Loucy (cell line): ENCODE measurements around the gene FAM162A.

Source experiments
- CTCF ChIP-seq: fragments of 200-600 bp; sonication (generic); conservative IDR thresholded peaks from 2 replicates; pipeline ENCODE4 v1.5.1; 2014; ENCODE audit warnings: mild to moderate bottlenecking, antibody characterized with exemption, low read length
- EZH2phosphoT487 ChIP-seq: fragments of 200-600 bp; IDR thresholded peaks from 2 replicates; pipeline ENCODE4 v1.6.1; 2018; ENCODE audit warnings: antibody characterized with exemption, mild to moderate bottlenecking, moderate library complexity, borderline replicate concordance

DNA sequence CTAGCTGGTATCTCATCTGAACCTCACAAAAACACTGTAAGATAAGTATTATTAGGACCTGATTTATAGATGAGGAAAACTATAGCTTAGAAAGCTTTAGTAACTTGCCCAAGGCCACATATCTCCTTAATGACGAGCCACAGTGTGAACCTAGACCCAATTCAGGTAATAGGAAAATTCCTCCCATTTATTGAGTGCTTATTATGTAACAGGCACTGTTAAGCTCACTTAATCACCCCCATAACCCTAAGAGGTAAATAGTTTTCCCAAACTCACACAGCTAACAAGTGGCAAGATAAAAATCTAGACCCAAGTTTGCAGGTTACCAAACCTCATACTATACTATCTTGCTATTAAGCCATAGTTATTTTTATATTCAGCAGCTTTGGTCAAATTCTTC lies 24.0 kb downstream of the FAM162A start:
- TF ChIP-seq CTCF, result no peak
- TF ChIP-seq EZH2phosphoT487, result no peak
